ENCODE results near the gene CASKIN2.
A peak's percentile ranks its signal among the peaks of the same experiment; 100 is the strongest.

The CASKIN2 gene

DNA sequence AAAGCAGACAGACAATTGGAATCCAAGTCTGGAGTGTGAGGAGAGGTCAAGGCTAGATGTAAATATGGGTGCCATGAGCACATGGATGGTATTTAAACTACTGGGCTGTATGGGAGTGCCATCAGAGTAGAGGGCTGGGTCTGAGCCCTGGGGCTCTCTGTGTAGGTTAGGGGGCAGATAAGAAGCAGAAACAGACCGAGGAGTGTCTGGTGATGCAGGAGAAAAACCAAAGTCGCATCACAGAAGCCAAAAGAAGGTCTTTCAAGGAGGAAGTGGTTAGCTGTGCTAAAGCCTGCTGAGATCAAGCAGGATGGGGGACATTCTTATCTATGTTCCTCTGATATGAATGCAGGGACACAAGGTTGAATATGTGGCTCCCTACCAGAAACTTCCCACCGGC, 2.9 kb upstream of the CASKIN2 start:
- peak in 1 of 2 donors; percentile 43 for DNase-seq

DNA sequence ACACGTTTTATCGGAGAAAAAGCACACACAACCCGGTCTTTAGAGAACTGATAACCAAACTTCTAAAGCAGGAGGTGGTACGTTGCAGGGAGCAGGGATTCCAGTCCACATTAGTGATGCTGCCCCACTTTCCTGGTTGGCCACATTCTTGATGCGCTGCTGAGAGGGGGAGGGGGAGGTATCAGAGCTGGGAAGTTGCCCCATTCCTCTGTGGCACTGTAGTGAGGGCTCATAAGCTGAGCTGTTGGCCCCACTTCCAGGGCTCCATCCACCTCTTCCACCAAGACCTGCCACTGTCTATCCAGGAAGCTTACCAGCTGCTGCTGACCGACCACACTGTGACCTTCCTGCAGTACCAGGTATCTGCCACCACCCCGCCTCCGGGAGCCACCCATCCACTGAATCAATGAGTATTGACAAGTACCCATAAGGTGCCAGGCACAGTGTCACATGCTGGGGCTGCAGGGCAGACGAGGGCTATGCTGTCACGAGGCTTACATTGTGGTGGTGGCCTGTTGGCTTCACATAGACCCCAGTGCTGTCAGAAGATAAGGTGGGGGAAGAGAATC, 2.0 kb upstream of the CASKIN2 start:
- no peak for DNase-seq

DNA sequence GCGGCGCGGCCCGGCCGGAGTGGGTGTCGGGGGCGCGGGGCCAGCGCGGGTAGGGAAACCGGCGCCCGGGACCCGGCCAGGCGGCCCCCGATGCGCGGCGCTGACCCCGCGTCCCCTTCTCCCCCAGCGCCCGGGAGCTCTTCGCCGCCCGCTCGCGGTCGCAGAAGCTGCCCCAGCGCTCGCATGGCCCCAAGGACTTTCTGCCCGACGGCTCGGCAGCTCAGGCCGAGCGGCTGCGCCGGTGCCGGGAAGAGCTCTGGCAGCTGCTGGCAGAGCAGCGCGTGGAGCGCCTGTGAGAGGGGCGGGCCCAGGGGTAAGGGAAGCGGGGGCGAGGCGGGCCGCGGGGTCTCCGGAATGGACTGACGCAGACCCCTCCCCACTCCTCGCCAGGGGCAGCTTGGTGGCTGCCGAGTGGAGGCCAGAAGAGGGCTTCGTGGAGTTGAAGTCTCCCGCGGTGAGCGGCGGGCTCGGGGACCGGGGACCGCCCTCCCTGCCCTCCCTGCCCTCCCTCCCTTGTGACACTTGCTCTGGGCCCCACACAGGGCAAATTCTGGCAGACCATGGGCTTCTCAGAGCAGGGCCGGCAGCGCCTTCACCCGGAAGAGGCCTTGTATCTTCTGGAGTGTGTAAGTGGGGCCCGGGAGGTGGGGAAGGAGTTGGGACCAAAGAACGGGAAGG, 1.4 kb upstream of the CASKIN2 start:
- DNase-seq, result no peak

DNA sequence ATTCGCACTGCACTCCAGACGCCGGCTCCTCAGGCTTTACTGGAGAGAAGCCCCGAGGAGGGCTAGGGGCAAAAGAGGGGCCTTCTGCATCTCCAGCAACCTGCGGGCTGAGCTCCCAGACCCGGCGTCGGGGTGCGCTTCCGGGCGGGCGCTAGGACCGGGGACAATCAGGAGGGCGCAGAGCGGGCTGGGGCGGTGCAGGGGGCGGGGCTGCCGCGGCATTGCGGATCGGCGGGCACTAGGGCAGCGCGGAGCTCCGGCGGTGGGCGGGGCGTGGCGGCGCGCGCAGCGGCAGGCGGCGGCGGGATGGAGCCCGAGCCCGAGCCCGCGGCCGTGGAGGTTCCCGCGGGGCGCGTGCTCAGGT, 900 bp upstream of the CASKIN2 start, which contains the start of gene TSEN54:
TSEN54 (plus strand) TSS at position 274 of the 364 bp plus-strand sequence; CDS start at position 307, 33 bp downstream.
- DNase-seq, result peak; percentile 66 to 85

DNA sequence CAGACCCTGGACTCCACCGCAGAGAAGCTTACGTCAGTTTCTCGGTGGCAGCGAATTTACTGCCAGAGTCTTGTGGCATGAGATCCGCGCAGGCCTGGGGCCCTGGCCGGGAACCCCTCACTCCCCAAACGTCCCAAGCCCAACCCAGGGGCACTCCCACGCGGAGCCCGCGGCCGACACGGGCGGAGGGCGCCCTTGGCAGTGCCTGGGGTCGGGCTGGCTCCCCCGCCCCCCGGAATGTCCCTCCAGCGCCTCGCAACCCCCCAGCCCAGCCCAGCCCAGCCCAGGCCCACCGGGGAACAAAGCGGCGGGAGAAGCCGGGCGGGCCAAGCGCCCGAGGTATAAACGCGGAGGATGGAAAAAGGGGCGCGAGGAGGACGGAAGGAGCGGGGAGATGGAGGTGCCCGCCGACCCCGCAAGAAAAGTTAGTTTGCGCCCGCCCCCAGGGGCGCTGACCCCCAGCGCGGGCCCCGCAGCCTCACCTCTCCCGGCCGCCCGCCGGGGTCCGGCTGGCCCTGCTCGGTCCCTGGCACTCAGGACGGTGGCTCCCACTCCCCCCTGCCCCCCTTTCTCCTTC, 330 bp downstream of the CASKIN2 start:
- no peak for DNase-seq

DNA sequence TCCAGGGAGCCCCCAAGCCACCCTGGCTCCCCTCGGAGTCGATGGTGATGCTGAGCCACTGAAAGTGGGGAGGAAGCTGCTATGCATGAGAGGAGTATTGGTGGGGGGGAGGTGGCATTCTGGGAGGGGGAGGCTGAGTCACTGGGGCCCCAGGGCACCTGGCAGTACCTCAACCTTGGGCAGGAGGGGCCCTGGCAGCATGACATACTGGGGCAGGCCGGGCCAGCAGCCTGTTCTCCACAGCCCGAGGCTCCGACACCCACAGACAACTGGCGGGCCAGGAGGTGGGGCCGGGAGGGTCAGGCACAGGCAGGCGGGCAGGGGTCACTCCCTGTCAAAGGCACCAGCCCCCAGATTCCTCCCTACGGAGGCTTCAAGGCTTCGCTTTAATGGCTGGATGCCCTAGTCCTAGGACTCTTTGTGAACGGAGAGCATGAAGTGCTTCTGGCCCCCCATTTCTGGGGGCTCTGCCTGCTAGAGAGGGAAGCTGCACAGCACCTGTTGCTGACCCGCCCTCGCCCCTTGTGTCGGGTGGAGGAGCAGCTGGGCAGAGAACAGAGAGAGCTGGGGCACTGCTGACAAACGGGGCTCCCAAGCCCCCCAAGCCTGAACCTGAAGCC, 928 bp downstream of the CASKIN2 start:
- DNase-seq, result no peak

DNA sequence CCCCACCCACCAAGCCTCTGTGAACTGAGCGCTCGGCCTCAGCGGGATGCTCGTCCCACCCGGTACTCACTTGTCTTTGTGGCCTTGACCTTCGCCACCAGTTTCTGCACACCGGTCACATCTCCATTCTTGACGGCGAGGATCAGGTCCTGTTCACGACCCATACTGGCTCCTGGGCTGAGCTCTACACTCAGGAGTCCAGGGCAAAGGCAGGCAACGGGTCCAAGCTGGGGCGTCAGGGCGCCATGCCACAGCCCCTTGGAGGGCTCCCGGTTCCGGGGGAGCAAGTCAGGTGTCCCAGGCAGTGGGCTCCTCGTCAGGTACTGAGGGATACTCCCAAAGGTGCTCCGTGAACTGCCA, 1.7 kb downstream of the CASKIN2 start:
- DNase-seq, result no peak

DNA sequence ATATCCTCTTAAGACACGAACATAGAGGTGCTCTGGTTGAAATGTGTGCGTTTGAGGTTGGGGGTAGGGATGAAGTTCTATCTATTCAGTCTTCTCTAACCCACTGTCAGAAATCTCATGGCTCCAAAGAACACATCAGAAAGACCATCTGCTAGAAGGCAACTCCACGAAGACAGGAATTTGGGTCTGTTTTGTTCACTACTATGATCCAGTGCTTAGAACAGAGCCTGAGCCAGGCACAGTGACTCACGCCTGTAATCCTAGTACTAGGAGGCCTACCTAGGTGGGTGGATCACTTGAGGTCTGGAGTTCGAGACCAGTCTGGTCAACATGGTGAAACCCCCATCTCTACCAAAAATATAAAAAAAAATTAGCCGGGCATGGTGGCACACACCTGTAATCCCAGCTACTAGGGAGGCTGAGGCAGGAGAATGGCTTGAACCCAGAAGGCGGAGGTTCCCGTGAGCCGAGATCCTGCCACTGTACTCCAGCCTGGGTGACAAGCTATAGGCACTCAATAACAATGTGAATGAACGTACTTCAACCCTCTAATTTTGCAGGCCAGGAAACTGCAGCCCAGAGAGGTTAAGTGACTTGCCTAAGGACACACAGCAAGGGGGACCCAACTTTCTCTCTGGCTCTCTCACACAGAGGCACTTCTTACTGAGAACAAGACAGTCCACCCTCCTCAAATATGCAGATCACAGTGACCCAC, 2.3 kb downstream of the CASKIN2 start:
- no peak for DNase-seq

DNA sequence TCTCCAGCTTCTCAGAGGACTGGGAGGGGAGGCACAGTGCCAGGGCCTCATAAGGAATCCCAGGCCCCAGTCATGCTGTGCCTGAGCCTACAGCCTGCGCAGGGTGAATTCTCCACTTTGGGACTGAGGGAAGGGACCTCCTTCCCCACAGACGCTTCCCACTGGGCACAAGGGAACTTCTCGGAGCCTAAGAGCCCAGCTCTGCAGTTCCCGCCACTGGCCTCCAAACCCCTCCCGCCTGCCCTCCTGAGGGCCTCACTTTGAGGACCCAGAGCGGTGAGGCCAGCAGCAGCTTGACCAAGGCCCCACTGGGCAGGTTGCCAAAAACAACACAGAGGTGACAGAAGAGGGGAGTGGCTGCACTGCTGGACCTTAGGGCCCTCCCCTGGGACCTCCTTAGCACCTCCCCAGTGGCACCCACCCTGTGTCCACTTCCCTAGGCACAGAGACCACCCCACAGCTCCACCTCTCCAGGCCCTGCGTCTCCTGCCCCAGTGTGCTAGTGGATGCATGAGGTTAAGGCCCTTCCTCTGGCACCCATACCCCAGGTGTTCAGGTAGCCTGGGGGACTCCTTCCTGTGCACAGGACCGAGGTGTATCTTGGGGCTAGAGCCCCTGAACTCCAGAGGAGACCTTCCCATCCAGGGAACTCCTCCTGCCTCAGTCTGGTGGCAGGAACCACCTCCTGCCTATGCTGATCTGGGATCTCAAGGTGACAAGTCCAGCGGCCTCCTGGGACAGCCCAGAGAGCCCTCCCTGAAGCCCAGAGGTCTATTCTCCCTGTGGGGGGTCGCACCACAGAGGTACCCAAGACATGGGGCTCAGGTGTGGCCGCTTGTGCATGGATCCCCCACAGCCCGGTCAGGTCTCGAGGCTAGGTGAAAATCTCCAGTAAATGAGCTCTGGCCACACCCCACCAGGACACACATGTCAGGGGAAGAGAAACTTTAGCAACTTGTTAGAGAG, 3.4 kb downstream of the CASKIN2 start:
- no peak for DNase-seq

DNA sequence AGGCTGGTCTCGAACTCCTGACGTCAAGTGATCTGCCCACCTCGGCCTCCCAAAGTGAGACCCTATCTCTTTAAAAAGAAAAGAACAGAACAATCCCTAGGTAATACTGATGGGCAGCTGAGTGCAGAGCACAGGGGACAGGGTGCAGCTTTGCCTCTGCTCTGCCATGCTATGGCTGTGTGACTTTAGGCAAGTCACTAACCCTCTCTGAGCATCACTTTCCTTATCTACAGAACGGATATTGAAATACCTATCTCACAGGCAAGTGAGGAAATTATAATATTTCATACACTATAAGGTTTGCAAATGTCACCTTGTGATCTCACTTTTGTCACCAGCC, 4.1 kb downstream of the CASKIN2 start:
- DNase-seq, result no peak

DNA sequence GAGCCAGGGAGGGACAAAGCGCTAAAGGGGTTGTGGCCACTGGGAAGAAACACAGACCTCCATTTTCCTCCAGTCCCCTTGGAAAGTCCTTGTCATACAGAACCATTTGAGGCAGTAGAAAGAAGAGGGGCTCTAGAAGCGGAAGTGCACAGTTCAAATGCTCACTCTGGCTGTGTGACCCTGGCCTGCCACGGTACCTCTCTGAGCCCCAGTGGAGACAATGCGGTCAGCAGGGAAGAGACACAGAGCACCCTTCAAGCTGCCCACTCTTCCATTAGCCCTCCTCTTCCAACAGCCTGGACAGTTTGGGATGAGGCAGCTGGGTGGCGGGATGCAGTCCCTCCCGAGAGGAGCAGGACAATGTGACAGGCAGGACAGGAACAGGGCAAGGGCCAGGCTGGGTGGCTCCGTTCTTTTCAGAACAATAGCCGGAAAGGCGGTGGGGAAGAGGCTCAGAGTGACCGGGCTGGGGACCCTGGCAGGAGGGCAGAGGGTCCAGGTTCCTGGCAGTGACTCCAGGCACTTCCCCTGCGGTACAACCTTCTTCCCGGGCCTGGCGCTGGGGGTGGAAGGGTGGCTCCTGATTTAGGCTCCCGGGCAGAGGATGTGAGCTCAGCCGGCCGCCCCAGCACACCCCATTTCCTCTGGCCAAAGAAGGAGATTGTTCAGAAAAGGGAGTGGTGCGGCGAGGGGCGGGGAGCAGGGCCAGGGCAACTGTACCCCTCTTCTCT, 5.6 kb downstream of the CASKIN2 start:
- DNase-seq, result no peak

DNA sequence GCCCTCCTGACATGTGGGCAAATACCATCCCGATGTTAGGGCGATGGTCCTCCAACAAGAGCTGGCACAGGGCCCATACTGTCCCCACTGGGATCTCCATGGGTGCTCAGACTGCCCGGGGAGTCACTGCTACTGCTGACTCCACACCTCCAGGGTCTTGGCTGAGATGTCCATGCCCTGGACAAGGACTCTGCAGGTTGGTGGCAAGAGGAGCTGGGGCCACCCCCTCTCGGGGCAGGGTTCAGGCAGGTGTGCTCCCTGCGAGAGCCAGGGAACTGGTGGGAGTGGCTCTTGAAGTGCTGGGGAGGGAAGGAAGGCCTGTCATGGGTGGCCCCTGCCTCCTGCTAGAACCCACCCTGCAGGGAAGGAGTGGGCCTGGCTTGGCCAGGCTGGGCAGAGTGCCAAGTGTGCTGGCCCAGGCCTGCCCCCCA, 6.4 kb downstream of the CASKIN2 start:
- DNase-seq, result no peak

DNA sequence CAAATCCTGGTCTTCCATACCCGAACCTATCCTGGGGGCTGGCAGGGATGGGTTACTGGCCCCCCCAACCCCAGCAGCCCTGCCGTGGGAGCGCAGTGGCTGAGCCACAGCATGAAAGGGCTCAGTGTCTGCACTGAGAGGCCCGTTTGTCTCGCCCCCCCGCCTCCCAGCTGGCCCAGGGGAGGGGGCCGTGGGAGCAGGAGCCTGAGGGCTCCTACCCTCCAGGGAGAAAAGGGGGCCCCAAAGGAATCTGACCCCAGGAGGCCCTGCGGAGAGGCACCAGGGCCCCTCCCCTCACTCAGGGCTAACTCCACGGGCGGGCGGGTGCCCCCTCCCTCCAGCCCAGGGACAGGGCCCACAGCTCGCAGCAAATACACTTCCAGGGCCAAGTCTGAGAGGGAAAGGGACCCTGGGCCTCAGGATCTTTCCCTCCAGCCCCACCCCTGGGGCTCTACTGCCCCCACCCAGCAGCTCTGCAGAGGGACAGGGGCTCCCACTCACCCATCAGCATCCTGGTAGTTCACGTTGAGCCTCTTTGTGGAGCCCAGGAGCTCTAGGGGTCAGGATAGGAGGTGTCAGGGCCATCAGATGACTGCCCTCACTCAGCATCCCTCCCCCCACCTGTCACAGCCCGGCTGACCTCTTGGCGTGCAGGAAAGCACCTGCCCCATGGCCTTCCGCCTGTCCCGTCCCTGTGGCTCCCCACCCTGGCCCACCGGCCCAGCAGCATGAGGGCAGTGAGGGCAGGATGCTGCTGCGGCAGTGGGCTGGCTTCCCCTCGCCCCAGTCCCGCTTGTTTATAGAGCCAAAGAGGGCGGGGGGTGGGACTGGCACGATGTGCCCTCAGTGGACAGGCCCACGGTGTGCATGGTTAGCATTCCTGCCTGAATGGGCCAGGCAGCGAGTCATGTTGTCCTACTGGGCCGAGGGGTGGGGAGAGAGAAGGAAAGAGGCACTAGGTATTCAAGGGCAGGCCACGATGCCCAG, 7.3 kb downstream of the CASKIN2 start:
- DNase-seq, result no peak

DNA sequence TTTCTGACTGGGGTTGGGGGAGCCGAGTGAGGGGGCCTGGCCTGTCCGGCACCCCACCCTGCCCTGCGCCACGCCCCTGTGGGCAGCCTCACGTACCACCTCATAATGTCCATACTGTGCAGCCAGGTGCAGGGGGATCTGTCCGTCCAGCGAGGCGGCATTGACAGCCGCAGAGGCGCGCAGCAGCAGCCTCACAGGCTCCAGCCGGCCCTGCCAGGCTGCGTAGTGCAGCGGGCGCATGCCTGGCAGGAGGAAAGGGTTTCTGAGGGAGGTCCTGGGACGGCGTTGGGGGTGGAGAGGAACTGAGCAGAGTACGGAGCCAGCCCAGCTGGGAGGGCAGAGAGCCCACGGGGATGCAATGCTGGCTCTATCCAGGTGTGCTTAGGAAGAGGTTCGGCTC, 8.4 kb downstream of the CASKIN2 start:
- DNase-seq, result no peak

DNA sequence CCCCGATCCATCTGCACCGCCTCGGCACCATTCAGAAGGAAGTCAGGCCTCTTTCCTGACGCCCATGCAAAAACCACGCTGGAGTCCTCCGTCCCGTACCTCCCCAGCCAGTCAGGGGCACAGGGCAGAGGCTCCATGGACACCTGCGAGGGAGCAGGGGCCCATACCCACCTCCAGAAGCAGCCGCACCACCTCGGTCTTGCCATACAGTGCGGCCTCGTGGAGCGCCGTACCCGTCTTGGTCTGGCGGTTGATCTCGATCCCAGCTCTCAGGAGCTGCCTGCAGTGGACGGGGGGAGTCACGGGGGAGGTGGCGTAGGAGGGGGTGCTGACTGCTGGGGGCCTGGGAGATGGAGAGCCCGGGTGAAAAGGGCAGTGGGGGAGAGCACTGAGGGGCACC, 9.2 kb downstream of the CASKIN2 start:
- no peak for DNase-seq

DNA sequence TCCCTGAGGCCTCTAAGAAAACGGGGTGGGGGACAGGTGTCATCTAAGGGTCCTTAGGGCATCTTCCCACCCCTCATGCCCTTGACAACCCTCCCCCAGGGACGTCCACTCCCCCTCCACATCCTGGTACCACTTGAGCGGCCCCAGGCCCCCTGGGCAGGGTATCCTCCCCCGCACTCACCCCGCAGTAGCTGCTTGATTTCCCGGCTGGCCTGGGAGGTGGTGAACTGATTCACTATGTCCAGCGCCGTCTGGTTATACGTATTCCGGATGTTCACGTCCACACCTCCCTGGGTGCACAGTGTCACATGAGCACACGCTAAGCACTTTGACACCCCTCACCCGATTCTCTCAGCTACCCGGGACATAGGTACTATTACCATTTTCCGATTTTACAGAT, 9.7 kb downstream of the CASKIN2 start:
- DNase-seq, result no peak

DNA sequence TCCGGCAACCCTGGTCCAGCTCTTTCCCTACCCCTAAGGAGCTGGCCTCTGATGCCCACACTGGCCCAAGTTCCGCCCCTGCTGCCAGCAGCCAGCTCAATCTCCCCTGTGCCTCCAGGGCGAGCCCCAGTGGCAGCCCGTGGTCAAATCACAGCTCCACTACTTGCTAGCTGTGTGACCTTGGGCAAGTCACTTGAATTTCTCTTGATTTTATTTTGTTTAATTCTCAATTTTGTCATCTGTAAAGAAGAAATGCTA, 10.3 kb downstream of the CASKIN2 start:
- DNase-seq, result no peak

DNA sequence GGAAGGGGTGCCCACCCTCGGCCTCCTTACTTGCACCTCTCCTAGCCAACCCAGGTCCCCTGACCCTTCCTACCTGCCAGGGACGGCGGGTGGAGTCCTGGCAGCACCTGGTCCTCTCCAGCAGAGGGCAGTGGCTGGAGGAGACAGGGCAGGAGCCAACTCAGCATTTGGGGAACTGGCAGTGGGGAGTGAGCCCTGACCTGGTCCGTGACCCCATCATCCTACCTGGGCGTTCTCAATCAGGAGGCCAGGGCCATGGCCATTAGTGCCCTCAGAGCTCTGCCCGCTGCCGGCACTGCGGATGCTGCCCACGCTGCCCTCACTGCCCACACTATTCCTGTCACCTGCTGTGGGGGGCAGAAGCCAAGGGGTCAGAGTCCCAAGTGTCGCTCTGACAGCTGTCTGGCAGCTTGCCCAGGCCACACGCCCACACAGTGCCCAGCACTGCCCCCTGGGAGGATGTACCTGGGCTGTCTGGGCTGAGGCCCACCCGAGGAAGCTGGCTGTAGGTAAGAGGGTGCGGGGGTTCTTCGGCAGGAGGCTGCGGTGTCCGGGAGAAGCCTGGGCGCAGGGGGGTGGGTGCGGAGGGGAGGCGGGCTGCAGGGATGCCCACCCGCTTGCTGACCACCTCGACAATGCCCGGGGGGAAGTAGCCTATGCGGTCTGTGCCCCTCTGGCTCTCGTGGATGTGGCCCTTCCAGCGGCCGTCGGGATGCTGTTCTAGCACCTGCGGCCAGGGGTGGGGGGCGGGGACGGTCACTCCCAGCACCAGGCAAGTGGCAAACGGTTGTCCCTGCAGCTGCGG, 10.8 kb downstream of the CASKIN2 start:
- DNase-seq, result no peak

DNA sequence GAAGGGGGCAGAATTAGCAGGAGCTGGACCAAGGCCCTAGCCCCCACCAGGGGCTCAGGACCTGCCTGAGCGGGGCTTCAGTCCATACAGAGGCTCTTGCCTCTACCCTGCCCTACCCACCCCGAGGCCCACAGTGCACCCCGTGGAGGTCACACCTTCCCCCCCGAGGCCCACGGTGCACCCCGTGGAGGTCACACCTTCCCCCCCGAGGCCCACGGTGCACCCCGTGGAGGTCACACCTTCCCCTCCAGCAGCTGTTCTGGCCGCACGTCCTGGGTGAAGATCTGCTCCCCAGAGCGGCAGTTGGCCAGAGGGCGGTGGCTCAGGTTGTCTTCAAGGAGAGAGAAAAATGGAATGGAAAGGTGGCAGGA, 11.4 kb downstream of the CASKIN2 start:
- DNase-seq, result no peak

DNA sequence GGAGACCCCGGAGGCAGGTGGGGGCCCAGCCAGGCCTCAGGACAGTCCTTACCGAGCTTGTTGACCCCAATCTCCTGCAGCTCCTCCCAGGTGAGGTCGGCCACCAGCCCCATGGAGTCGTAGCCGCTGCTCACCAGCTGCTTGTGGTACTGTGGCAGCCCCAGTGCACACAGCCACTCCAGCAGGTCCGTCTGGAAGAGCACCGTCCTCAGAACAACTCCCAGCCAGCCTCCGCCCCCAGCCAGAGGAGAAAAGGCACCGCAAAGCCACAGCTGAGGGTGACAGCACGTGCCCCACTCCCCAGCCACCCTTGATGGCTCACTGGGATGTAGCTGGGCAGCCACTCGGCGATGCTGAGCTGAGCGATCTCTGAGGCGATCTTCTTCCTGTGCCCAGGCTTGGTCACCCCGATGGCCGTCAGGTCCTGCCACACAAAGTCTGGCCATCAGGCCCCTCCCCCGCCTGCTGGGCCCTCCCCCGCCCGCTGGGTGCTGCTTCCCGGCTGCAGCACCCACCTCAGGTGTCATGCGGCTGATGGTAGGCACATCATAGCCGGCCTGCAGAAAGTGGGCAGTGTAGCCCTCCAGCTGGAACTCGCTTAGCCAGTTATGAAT, 11.9 kb downstream of the CASKIN2 start:
- no peak for DNase-seq

All from bone marrow (tissue), 2 donors.